Lower leg skin (tissue), 4 donors: Measurements from ENCODE around the gene THSD4. TPM values are rescaled to one million over a fixed set of nuclear protein-coding genes. Genes with fewer than 3 reads are reported as not detected.

Experiments
- DNase-seq, 2 donors: peaks; one replicate each; pipeline ENCODE4 v3.0.0-alpha.2; 2019; ENCODE audit warnings: low spot score in 2 of 2
- H3K4me3 ChIP-seq: fragments of 200-600 bp; sonication (generic); 2 replicates; pipeline ENCODE4 v1.5.1; 2017; ENCODE audit warnings: mild to moderate bottlenecking, low read depth; ENCODE audit not compliant: poor library complexity, severe bottlenecking
- CTCF ChIP-seq, 3 donors: fragments of 450-650 bp; IDR thresholded peaks; one replicate each; pipeline ENCODE4 v1.5.1; 2016; ENCODE audit warnings: antibody characterized with exemption in 3 of 3, mild to moderate bottlenecking in 3 of 3, moderate library complexity in 2 of 3
- POLR2A ChIP-seq, 2 donors: fragments of 450-650 bp; IDR thresholded peaks; one replicate each; pipeline ENCODE4 v1.6.1; 2016 to 2017; ENCODE audit warnings: antibody characterized with exemption in 2 of 2, mild to moderate bottlenecking in 1 of 2, moderate library complexity in 1 of 2
- WGBS, 2 donors: methylation state at CpG; one replicate each; pipeline ENCODE4 v1.1.5; 2018; 5-methylcytosine and 5-hydroxymethylcytosine counted together
- intact Hi-C: fragments of 100-400 bp; cut with DNase I; formaldehyde crosslinking; loops from one replicate; pipeline ENCODE4 v1.15.0; 2023; ENCODE audit warnings: low total_unique reads
- total RNA-seq, 4 donors: library from RNA; depleted of rRNA; stranded (reverse); fragments of >200 nt; gene quantifications; one replicate each; pipeline ENCODE4 v1.1.0, GENCODE V29; 2016

THSD4 gene
- total RNA-seq, 4 donors from 2014 or later: 9.3 to 39.2 (median 32.8) TPM

- TF ChIP-seq CTCF (IDR thresholded peaks at IDR 0.05) (no peak), POLR2A (IDR thresholded peaks at IDR 0.05) (no peak)
- DNase-seq: no peak
- intact Hi-C loops: no loop called here
- H3K4me3 ChIP-seq: no peak overlapping the region
- WGBS, 2 donors: 74 to 84% methylated on average over 2 of the region's 2 CpGs
Measured at GRCh38 chr15:71334434-71334833, 219.2 kb downstream of the THSD4 start.

DNA sequence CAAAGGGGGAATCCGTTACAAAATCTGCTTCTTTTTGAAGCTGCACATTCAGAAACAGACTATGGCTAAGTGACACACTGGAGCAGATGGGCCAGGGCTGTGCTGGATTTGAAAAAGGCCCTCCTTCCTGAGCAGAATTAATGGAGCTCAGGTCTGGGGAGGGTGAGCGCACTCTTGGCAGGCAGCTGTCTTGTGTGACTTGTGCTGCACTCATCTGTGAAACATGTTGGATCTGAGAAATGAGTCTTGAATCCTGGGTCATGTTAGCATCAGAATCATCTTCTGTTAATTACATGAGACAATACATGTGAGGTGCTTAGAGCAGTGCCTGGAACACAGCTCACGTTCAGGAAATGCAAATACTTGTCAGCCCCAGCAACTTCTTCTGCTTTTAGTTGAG is 219.6 kb downstream of the THSD4 start:
- no peak for TF ChIP-seq POLR2A (IDR thresholded peaks at IDR 0.05)
- no peak for TF ChIP-seq CTCF (IDR thresholded peaks at IDR 0.05)
- WGBS, 2 donors: 81 to 86% methylated on average over 3 of the region's 3 CpGs
- no peak for DNase-seq
- intact Hi-C loops: no loop called here
- H3K4me3 ChIP-seq: no peak overlapping the region

DNA sequence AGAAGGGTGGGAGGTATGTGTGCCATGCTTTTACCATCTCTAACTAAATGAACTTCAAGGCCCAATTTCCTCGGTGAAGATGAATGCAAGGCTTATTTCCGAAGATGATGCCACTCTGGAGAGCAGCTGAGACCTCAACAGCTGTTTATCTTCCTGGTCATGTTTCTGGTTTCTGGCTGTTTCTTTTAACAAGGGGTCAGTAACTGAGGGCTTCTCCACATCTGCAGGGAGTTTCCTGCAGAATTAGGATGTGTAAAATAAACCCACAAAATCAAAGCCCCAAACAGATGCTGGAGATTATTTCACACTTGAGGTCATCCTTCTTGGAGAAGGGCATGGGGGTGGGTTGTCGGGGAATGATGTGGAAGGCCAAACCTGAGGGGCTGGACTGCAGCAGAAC is 220.3 kb downstream of the THSD4 start:
- no peak for TF ChIP-seq CTCF (IDR thresholded peaks at IDR 0.05)
- TF ChIP-seq POLR2A (IDR thresholded peaks at IDR 0.05): no peak
- no peak overlapping the region for H3K4me3 ChIP-seq
- WGBS, 2 donors: 87% methylated on average over 3 of the region's 3 CpGs
- no peak for DNase-seq
- intact Hi-C loops: no loop called here

- no peak for DNase-seq
- intact Hi-C loops: no loop called here
- TF ChIP-seq POLR2A (IDR thresholded peaks at IDR 0.05) (no peak), CTCF (IDR thresholded peaks at IDR 0.05) (no peak)
- no peak overlapping the region for H3K4me3 ChIP-seq
- 50 to 56% methylated on average over 3 of the region's 3 CpGs for WGBS, 2 donors
Measured at GRCh38 chr15:71336671-71337070, 221.4 kb downstream of the THSD4 start.

GRCh38 chr15:71337197-71337845 is 222.1 kb downstream of the THSD4 start:
- 48 to 62% methylated on average over 5 of the region's 5 CpGs for WGBS, 2 donors
- peak in 1 of 2 donors; percentile 34 for DNase-seq
- intact Hi-C loops: no loop called here
- no peak overlapping the region for H3K4me3 ChIP-seq
- TF ChIP-seq POLR2A (IDR thresholded peaks at IDR 0.05) (no peak), CTCF (IDR thresholded peaks at IDR 0.05) (no peak)

DNA sequence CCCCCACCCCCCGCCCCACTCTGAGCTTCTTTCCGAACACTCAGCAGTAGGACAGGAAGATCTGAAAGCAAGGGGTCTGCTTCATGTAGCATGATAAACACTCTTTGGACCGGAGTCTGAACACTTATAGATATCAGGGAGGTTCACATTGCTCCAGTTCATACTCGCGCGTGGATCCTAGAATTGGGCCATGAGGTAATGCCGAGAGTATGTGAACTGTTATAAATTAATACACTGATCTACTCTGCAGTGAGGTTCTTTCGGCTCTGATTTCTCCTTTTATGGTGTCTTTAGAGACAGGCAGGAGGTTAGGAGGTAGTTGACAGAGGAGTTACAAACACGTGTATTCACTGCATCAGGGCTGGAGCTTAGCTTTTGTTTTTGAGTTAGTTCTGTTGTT is 223.0 kb downstream of the THSD4 start:
- TF ChIP-seq CTCF (IDR thresholded peaks at IDR 0.05): no peak
- TF ChIP-seq POLR2A (IDR thresholded peaks at IDR 0.05): no peak
- H3K4me3 ChIP-seq: no peak overlapping the region
- WGBS, 2 donors: 88 to 91% methylated on average over 9 of the region's 9 CpGs
- intact Hi-C loops: no loop called here
- no peak for DNase-seq
